ENCODE results near the gene FBXO48. TPM values are rescaled to one million over a fixed set of nuclear protein-coding genes. Genes with fewer than 3 reads are reported as not detected.

The FBXO48 gene
- polyA plus RNA-seq, 1 experiment = 0.89 TPM

GRCh38 chr2:68466778-68467076, 367 bp downstream of the FBXO48 start:
- no peak for DNase-seq (ENCODE audit: low read depth, low spot score)
- Histone ChIP-seq H3K4me3 (ENCODE audit: low read depth, low read length) (peak overlapping the region; percentile 98), H3K27ac (ENCODE audit: low read depth, low read length) (peak overlapping the region; percentile 77), H3K9me3 (ENCODE audit: control insufficient read depth, insufficient read depth, low read length) (no peaks in the 10 kb centered on the region; the same call in 1 of the 2 replicates), H3K27me3 (ENCODE audit: control insufficient read depth, insufficient read depth, low read length) (no peaks in the 10 kb centered on the region)
- no peak for TF ChIP-seq CTCF (IDR thresholded peaks at IDR 0.05; ENCODE audit: low read depth, low read length)
- CTCF ChIA-PET = interaction anchor here (1.0 to 6.1 kb wide), 7 partner anchors 25 to 476 kb away, joined by 3 to 109 read pairs (median 6); no protein-coding TSS in a partner anchor
- POLR2A ChIA-PET = interaction anchor here (1.4 kb wide), 1 partner anchor 147 kb away, joined by 3 read pairs; the partner anchor contains the start of gene CNRIP1

- H3K9me3 ChIP-seq (ENCODE audit: control insufficient read depth, insufficient read depth, low read length) = no peaks in the 10 kb centered on the region; the same call in 1 of the 2 replicates
- ChIA-PET CTCF (interaction anchor here (1.0 to 6.1 kb wide), 8 partner anchors 25 to 459 kb away, joined by 3 to 109 read pairs (median 5); no protein-coding TSS in a partner anchor), POLR2A (interaction anchor here (1.4 kb wide), 1 partner anchor 146 kb away, joined by 3 read pairs; the partner anchor contains the start of gene CNRIP1)
- H3K27ac ChIP-seq (ENCODE audit: low read depth, low read length) = peak overlapping the region; percentile 77
- no peaks in the 10 kb centered on the region for H3K27me3 ChIP-seq (ENCODE audit: control insufficient read depth, insufficient read depth, low read length)
- TF ChIP-seq CTCF (IDR thresholded peaks at IDR 0.05; ENCODE audit: low read depth, low read length) = peak; percentile 47
- peak; percentile 38 for DNase-seq (ENCODE audit: low read depth, low spot score)
- H3K4me3 ChIP-seq (ENCODE audit: low read depth, low read length) = peak overlapping the region; percentile 98
These were observed 725 bp downstream of the FBXO48 start for GRCh38 chr2:68466361-68466777.

GRCh38 chr2:68465081-68465916, 1.8 kb downstream of the FBXO48 start:
- ChIA-PET CTCF (interaction anchor here (0.7 to 6.1 kb wide), 14 partner anchors 12 to 460 kb away, joined by 3 to 109 read pairs (median 6); no protein-coding TSS in a partner anchor), POLR2A (no interaction called here)
- Histone ChIP-seq H3K27ac (ENCODE audit: low read depth, low read length) (no peak overlapping the region), H3K9me3 (ENCODE audit: control insufficient read depth, insufficient read depth, low read length) (no peaks in the 10 kb centered on the region; the same call in 1 of the 2 replicates), H3K4me3 (ENCODE audit: low read depth, low read length) (no peak overlapping the region), H3K27me3 (ENCODE audit: control insufficient read depth, insufficient read depth, low read length) (no peaks in the 10 kb centered on the region)
- DNase-seq (ENCODE audit: low read depth, low spot score) = no peak
- no peak for TF ChIP-seq CTCF (IDR thresholded peaks at IDR 0.05; ENCODE audit: low read depth, low read length)

- DNase-seq (ENCODE audit: low read depth, low spot score) = no peak
- Histone ChIP-seq H3K9me3 (ENCODE audit: control insufficient read depth, insufficient read depth, low read length) (no peaks in the 10 kb centered on the region; the same call in 1 of the 2 replicates), H3K4me3 (ENCODE audit: low read depth, low read length) (no peak overlapping the region), H3K27me3 (ENCODE audit: control insufficient read depth, insufficient read depth, low read length) (no peaks in the 10 kb centered on the region), H3K27ac (ENCODE audit: low read depth, low read length) (no peak overlapping the region)
- TF ChIP-seq CTCF (IDR thresholded peaks at IDR 0.05; ENCODE audit: low read depth, low read length) = no peak
- ChIA-PET POLR2A (no interaction called here), CTCF (interaction anchor here (0.7 to 6.1 kb wide), 11 partner anchors 12 to 460 kb away, joined by 3 to 109 read pairs (median 8); no protein-coding TSS in a partner anchor)
These were observed 2.4 kb downstream of the FBXO48 start for GRCh38 chr2:68464651-68465050.

Measured in AG04450 (cell line).